ENCODE measurements around the gene AIFM1.

AIFM1 gene

GRCh38 chrX:130165703-130166502, at the start of gene AIFM1:
Gene AIFM1 (minus strand): TSS chrX:130165841. CDS start chrX:130165656, 185 bp downstream.
- DNase-seq (ENCODE audit: low read depth), result peak; percentile 79

DNA sequence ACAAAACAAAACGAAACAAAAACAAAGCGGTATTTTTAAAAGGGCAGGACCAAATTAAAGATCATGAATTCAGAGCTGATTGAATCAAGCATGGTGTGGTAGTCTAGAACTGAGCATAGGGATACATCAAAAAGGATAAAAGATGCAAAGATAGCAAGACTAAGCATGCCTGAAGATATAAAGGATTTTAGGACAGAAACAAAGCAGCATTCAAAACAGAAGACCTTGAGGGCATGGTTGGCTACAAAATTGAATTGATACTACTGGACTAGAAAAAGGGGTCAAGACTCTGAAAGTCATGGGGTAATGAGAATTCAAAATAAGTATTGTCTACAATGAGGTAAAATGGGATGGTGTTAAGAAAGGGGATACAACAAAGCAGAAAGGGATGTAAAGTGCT, 47.7 kb upstream of the AIFM1 start:
- DNase-seq (ENCODE audit: low read depth), result no peak

DNA sequence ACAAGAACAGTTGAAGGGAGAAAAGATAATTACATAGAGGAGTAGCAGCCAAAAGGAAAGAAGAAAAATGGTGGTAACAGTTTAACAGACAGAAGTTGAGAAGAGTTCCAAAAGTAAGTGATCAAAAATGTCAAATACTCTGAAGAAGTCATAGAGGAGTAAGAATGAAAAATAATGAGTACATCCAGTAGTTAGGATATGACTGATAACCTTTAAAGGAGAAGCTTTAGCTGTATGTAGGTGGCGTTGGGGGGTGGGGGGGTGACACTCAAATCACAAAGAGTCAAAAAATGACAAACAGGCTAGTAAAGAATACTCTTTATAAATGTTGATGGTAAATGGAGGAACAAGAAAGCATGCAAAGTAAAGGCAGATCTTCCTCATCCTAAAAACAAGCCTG, 46.7 kb upstream of the AIFM1 start:
- no peak for DNase-seq (ENCODE audit: low read depth)

- DNase-seq (ENCODE audit: low read depth), result no peak
Measured at GRCh38 chrX:130211415-130212186, 46.0 kb upstream of the AIFM1 start.

DNA sequence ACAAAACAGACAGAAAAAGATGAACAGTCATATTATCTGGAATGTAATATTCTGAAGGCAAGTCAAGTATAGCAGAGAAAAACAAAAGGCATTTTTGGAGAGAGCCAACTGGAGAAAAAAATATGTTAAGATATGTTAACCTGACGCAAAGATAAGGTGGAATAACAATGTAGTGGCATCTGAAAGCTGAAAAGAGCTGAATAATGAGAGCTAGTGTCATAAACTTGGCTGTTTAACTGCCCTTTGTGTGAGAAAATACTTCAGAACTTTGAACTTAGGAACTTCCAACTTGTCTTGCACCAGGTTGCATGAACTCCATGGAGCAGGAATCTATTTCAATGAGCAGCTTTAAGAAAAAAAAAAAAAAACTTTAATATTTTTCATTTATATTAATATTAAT, 39.0 kb upstream of the AIFM1 start:
- DNase-seq (ENCODE audit: low read depth), result no peak

DNA sequence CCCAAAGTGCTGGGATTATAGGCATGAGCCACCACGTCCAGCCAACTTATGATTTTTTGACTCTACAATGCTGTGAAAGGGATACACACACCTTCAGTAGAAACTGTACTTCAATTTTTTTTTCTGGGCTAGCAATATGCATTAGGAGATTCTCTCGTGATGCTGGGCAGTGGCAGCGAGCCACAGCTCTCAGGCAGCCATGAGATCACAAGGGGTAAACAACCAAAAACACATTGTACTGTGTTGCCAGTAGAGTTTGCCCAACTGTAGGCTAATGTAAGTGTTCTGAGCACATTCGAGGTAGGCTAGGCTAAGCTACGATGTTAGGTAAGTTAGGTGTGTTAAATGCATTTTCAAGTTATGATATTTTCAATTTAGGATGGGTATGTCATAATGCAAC, 31.8 kb upstream of the AIFM1 start:
- no peak for DNase-seq (ENCODE audit: low read depth)

GRCh38 chrX:130196466-130196865, 30.8 kb upstream of the AIFM1 start:
- no peak for DNase-seq (ENCODE audit: low read depth)

GRCh38 chrX:130190801-130191200, 25.2 kb upstream of the AIFM1 start:
- no peak for DNase-seq (ENCODE audit: low read depth)

DNA sequence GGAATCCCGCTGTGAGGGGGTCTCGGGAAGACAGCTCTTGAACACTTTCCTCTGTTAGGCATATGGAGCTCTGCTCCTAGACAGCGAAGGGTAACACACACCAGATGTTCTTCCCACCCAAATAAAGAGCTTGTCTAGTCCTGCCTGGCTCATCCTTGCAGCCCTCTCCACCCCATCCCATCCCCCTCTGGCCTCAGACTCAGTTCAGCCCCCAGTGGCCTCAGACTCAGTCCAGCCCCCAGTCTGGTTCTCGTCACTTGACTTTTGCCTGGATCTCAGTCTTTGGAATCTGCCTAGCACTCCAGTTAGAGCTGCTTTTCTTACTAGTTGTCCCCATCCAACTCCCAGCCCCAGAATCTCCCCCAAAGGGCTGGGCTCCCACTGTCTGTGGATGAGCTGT, 21.0 kb upstream of the AIFM1 start:
- no peak for DNase-seq (ENCODE audit: low read depth)

- no peak for DNase-seq (ENCODE audit: low read depth)
Measured at GRCh38 chrX:130184857-130185256, 19.2 kb upstream of the AIFM1 start.

- DNase-seq (ENCODE audit: low read depth), result no peak
Measured at GRCh38 chrX:130184168-130184567, 18.5 kb upstream of the AIFM1 start.

GRCh38 chrX:130179579-130180215, 14.1 kb upstream of the AIFM1 start:
- DNase-seq (ENCODE audit: low read depth), result no peak

- no peak for DNase-seq (ENCODE audit: low read depth)
Measured at GRCh38 chrX:130179170-130179569, 13.5 kb upstream of the AIFM1 start.

DNA sequence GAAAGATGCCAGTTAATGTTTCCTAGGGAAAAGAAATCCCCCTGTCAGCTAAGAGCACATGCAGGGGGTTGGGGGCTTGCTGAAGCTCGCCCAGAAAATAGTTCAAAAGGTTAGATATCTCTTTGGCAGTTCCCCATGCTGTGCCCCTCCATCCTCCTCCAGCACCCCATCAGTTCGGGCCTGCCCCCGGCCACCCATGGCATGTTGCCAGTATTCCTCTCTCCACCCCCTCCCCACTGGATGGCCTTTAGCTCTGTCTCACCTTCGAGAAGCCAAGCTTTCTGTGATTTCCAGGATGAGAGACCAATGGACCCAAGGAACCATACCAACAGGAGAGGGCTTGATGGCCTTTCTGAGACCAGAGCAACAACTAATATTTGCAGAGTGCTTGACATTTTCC, 11.3 kb upstream of the AIFM1 start:
- DNase-seq (ENCODE audit: low read depth), result no peak

GRCh38 chrX:130176354-130176776, 10.7 kb upstream of the AIFM1 start:
- no peak for DNase-seq (ENCODE audit: low read depth)

DNA sequence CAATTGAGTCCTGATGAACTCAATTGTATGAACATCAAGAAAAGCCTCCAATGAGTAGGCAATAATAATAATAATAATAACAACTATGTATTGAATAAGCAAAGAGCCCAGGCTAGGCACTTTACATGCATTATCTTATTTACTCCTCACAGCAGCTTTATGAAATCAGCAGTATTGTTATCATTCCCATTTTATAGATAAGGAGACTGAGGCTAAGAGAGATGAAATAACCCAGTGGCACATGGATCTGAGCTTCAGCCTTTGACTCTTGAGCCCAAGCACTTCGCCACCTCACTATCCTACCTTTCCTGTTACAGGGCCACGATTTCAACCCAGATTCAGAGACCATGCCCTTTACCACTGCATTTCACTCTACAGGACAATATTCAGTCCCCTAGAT, 9.3 kb upstream of the AIFM1 start:
- DNase-seq (ENCODE audit: low read depth), result no peak

DNA sequence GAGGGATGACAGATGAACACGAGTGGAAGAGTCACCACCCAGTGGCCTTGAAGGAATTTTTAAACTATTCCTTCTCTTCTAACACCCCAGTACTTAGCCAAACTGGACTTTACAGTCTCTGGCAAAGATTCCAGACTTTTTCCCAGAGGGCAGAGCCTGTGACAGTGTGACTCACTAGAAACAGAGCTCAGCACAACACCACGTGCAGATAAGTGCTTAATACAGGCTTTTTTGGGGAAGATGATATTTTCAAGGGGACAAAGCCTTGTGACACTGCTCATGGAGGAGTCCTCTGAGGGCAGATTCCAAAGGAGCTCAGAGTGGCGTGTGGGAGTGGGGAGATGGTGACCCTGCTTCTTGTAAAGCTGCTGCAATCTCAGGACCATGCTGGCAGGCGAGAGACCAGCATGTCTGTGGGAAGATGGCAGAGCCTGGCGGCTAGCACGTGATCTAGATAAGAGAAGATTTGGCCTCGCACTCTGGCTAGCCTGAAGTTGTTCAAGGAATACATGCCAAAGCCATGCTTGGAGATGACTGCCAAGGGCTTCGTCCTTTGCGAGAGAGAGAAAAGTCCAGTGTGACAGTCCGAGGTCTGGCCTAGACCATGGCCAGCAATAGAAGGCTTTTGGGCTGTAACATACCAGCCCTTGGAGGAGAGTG, 8.5 kb upstream of the AIFM1 start:
- no peak for DNase-seq (ENCODE audit: low read depth)

GRCh38 chrX:130173190-130173895, 7.7 kb upstream of the AIFM1 start:
- DNase-seq (ENCODE audit: low read depth), result no peak

GRCh38 chrX:130172127-130172845, 6.6 kb upstream of the AIFM1 start:
- DNase-seq (ENCODE audit: low read depth), result no peak

GRCh38 chrX:130171446-130172126, 5.9 kb upstream of the AIFM1 start, which contains the start of gene RAB33A:
Gene RAB33A (plus strand): TSS chrX:130171962. CDS start chrX:130172063, 101 bp downstream.
- no peak for DNase-seq (ENCODE audit: low read depth)
